ENCODE results near the gene ELK3.

Gene ELK3

DNA sequence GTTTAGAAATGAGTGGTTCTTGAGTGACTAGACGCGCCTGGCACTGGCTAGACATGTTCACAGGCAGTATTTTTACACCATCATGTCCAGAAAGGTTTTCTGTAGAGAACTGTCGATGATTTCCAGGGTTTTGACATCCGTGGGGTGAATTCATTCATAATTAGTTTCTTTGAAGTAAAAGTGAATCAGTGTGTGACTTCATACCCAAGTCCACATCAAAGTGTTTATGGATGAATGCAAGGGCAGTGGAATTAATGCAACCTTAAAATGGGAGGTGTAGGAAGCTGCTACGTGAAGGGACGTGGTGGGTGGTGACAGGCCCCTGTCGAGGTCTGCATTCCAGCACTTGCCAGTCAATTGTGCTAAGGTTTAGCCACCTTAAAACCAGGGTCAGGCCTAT lies 38.4 kb upstream of the ELK3 start:
- Histone ChIP-seq H3K27me3 (ENCODE audit: insufficient read depth, low read length, poor library complexity, severe bottlenecking) (no peaks in the 10 kb centered on the region), H3K4me3 (ENCODE audit: low read length, poor library complexity, severe bottlenecking) (no peak overlapping the region), H3K9me3 (ENCODE audit: insufficient read depth, low read depth, low read length) (no peaks in the 10 kb centered on the region), H3K9ac (ENCODE audit: low read depth, low read length, poor library complexity, severe bottlenecking) (no peak overlapping the region), H4K20me1 (ENCODE audit: insufficient read depth, low read length, poor library complexity, severe bottlenecking) (no peaks in the 10 kb centered on the region), H2AFZ (ENCODE audit: low read length) (no peak overlapping the region), H3K79me2 (ENCODE audit: insufficient read depth, low read length) (no peaks in the 10 kb centered on the region), H3K9me2 (replicated peaks; ENCODE audit: low read depth, low read length) (no peaks in the 10 kb centered on the region), H3K4me2 (ENCODE audit: low read depth, low read length, poor library complexity, severe bottlenecking) (no peak overlapping the region), H3K4me1 (ENCODE audit: insufficient read depth, low read length, poor library complexity, severe bottlenecking) (no peaks in the 10 kb centered on the region), H3K36me3 (ENCODE audit: insufficient read depth, low read length) (no peaks in the 10 kb centered on the region), H3F3A (ENCODE audit: low read depth) (no peaks in the 10 kb centered on the region)
- TF ChIP-seq EZH2phosphoT487 (IDR thresholded peaks at IDR 0.05; ENCODE audit: borderline replicate concordance): no peak
- TF ChIP-seq, protein P1, sequence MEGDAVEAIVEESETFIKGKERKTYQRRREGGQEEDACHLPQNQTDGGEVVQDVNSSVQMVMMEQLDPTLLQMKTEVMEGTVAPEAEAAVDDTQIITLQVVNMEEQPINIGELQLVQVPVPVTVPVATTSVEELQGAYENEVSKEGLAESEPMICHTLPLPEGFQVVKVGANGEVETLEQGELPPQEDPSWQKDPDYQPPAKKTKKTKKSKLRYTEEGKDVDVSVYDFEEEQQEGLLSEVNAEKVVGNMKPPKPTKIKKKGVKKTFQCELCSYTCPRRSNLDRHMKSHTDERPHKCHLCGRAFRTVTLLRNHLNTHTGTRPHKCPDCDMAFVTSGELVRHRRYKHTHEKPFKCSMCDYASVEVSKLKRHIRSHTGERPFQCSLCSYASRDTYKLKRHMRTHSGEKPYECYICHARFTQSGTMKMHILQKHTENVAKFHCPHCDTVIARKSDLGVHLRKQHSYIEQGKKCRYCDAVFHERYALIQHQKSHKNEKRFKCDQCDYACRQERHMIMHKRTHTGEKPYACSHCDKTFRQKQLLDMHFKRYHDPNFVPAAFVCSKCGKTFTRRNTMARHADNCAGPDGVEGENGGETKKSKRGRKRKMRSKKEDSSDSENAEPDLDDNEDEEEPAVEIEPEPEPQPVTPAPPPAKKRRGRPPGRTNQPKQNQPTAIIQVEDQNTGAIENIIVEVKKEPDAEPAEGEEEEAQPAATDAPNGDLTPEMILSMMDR (conservative IDR thresholded peaks at IDR 0.05; ENCODE audit: low read length): no peak

DNA sequence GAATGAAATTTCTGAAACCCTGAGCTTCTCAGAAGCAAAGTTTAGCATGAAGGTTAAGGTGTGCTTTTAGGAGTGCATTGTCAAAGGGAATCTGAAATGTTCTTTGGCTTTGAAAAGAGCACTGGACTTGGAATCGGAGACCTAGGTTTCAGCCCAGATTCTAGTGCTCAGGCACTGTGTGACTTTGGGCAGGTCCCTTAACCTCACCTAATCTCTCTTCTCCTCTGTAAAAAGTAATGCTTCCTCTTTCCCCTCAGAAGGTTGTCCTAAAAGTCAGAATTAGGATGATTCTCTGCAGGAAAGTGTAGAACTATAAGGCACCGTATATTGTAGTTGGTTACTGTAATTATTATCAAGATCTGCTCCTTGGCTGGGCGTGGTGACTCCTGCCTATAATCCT lies 38.0 kb upstream of the ELK3 start:
- Histone ChIP-seq H3K79me2 (ENCODE audit: insufficient read depth, low read length) (no peaks in the 10 kb centered on the region), H3K4me3 (ENCODE audit: low read length, poor library complexity, severe bottlenecking) (no peak overlapping the region), H3K9me2 (replicated peaks; ENCODE audit: low read depth, low read length) (no peaks in the 10 kb centered on the region), H4K20me1 (ENCODE audit: insufficient read depth, low read length, poor library complexity, severe bottlenecking) (no peaks in the 10 kb centered on the region), H2AFZ (ENCODE audit: low read length) (no peak overlapping the region), H3K4me2 (ENCODE audit: low read depth, low read length, poor library complexity, severe bottlenecking) (no peak overlapping the region), H3F3A (ENCODE audit: low read depth) (no peaks in the 10 kb centered on the region), H3K4me1 (ENCODE audit: insufficient read depth, low read length, poor library complexity, severe bottlenecking) (no peaks in the 10 kb centered on the region), H3K9me3 (ENCODE audit: insufficient read depth, low read depth, low read length) (no peaks in the 10 kb centered on the region), H3K9ac (ENCODE audit: low read depth, low read length, poor library complexity, severe bottlenecking) (no peak overlapping the region), H3K36me3 (ENCODE audit: insufficient read depth, low read length) (no peaks in the 10 kb centered on the region), H3K27me3 (ENCODE audit: insufficient read depth, low read length, poor library complexity, severe bottlenecking) (no peaks in the 10 kb centered on the region)
- TF ChIP-seq EZH2phosphoT487 (IDR thresholded peaks at IDR 0.05; ENCODE audit: borderline replicate concordance): no peak
- TF ChIP-seq, protein P1 (conservative IDR thresholded peaks at IDR 0.05; ENCODE audit: low read length): no peak

DNA sequence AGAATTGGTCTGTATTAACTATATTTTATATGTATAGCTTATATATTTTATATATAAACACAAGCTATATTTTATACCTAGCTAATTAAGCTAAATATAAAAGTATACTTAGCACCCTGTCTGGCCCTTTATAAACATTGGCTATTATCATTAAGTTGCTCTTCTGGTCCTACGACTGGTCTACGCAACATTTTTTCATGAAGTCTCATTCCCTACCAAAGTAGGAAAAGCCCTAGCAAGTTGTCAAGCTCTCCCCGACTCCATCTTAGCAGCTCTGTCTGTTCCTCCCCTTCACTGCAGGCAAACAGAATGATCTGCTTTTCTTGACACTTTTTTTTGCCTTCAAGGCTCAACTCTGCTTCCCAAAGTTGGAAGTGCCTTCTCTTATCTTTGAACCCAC lies 36.7 kb upstream of the ELK3 start:
- Histone ChIP-seq H3K9me2 (replicated peaks; ENCODE audit: low read depth, low read length) (no peaks in the 10 kb centered on the region), H3K36me3 (ENCODE audit: insufficient read depth, low read length) (no peaks in the 10 kb centered on the region), H3K4me2 (ENCODE audit: low read depth, low read length, poor library complexity, severe bottlenecking) (no peak overlapping the region), H3K4me3 (ENCODE audit: low read length, poor library complexity, severe bottlenecking) (no peak overlapping the region), H3F3A (ENCODE audit: low read depth) (no peaks in the 10 kb centered on the region), H3K4me1 (ENCODE audit: insufficient read depth, low read length, poor library complexity, severe bottlenecking) (no peaks in the 10 kb centered on the region), H3K79me2 (ENCODE audit: insufficient read depth, low read length) (no peaks in the 10 kb centered on the region), H2AFZ (ENCODE audit: low read length) (no peak overlapping the region), H3K9me3 (ENCODE audit: insufficient read depth, low read depth, low read length) (no peaks in the 10 kb centered on the region), H3K27me3 (ENCODE audit: insufficient read depth, low read length, poor library complexity, severe bottlenecking) (no peaks in the 10 kb centered on the region), H3K9ac (ENCODE audit: low read depth, low read length, poor library complexity, severe bottlenecking) (no peak overlapping the region), H4K20me1 (ENCODE audit: insufficient read depth, low read length, poor library complexity, severe bottlenecking) (no peaks in the 10 kb centered on the region)
- TF ChIP-seq EZH2phosphoT487 (IDR thresholded peaks at IDR 0.05; ENCODE audit: borderline replicate concordance): no peak
- TF ChIP-seq, protein P1 (conservative IDR thresholded peaks at IDR 0.05; ENCODE audit: low read length): no peak

All from Loucy (cell line).